GM10847 (cell line): ENCODE measurements around the gene RAB28.

ENCODE experiments used
- POLR2A ChIP-seq: IDR thresholded peaks from 2 replicates; pipeline ENCODE4 v1.6.1; 2011; ENCODE audit not compliant: insufficient read length; ENCODE audit errors: extremely low read depth

RAB28 gene

GRCh38 chr4:13367244-13367643, 116.9 kb downstream of the RAB28 start:
- TF ChIP-seq POLR2A = no peak

GRCh38 chr4:13365195-13365594, 118.9 kb downstream of the RAB28 start:
- TF ChIP-seq POLR2A = no peak

- TF ChIP-seq POLR2A = no peak
Measured at GRCh38 chr4:13364653-13365052, 119.5 kb downstream of the RAB28 start.

GRCh38 chr4:13364172-13364571, 120.0 kb downstream of the RAB28 start:
- no peak for TF ChIP-seq POLR2A

- TF ChIP-seq POLR2A = no peak
Measured at GRCh38 chr4:13359809-13360208, 124.3 kb downstream of the RAB28 start.

GRCh38 chr4:13355111-13355880, 128.8 kb downstream of the RAB28 start:
- no peak for TF ChIP-seq POLR2A

- no peak for TF ChIP-seq POLR2A
Measured at GRCh38 chr4:13349096-13349495, 135.0 kb downstream of the RAB28 start.

- TF ChIP-seq POLR2A = no peak
Measured at GRCh38 chr4:13348216-13348615, 135.9 kb downstream of the RAB28 start.

GRCh38 chr4:13347517-13348125, 136.5 kb downstream of the RAB28 start:
- no peak for TF ChIP-seq POLR2A

- TF ChIP-seq POLR2A = no peak
Measured at GRCh38 chr4:13344216-13344615, 139.9 kb downstream of the RAB28 start.

GRCh38 chr4:13340672-13341071, 143.5 kb downstream of the RAB28 start:
- no peak for TF ChIP-seq POLR2A

- no peak for TF ChIP-seq POLR2A
Measured at GRCh38 chr4:13331827-13332226, 152.3 kb downstream of the RAB28 start.

GRCh38 chr4:13329963-13330362, 154.2 kb downstream of the RAB28 start:
- no peak for TF ChIP-seq POLR2A

GRCh38 chr4:13329340-13329850, 154.7 kb downstream of the RAB28 start:
- TF ChIP-seq POLR2A = no peak

- no peak for TF ChIP-seq POLR2A
Measured at GRCh38 chr4:13328591-13328990, 155.5 kb downstream of the RAB28 start.

- TF ChIP-seq POLR2A = no peak
Measured at GRCh38 chr4:13327991-13328390, 156.1 kb downstream of the RAB28 start.
